Measurements from ENCODE around the gene ZNF837. TPM values are rescaled to one million over a fixed set of nuclear protein-coding genes. Genes with fewer than 3 reads are reported as not detected.

ZNF837 gene
- total and polyA plus RNA-seq, 2 of the 13 experiments (the other 11 are each of a cell fraction or from before 2014, with no cell fraction given) = 0.29 to 1.3 TPM

DNA sequence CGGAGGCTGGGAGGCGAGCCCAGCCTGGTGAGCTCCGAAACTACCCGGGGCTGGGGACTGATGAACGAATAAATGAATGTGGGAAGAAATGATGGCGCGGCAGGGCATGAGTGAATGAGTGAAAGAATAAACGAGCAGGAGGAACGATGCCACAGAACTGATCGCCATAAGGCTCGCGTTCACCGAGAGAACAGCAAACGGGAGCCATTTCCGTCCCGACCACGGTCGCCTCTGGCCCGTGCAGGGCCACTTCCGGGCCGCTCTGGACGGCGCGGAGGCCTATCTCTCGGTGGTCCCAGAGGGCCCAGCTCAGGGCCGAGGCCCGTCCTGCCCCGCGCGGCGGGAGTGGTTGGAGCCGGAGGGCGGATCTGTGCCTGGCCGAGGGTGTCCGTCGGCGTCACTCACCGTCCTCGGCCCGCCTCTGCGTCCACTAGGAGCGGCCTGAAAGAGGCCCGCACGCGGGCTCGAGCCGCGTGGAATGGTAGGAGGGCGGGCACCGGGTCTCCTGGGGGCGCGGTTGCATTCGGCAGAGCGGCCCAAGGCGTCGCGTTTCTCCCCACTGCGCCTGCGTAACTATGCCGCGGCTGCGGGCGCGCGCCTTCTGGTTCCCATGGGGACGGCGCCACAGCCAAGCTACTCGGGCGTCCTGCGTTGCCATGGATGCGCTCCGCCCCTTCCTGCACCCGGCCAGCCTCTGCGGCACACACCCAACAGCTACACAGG is 18.4 kb downstream of the ZNF837 start, which contains the start of gene ZNF497 (continued):
- TF ChIP-seq, protein P1, sequence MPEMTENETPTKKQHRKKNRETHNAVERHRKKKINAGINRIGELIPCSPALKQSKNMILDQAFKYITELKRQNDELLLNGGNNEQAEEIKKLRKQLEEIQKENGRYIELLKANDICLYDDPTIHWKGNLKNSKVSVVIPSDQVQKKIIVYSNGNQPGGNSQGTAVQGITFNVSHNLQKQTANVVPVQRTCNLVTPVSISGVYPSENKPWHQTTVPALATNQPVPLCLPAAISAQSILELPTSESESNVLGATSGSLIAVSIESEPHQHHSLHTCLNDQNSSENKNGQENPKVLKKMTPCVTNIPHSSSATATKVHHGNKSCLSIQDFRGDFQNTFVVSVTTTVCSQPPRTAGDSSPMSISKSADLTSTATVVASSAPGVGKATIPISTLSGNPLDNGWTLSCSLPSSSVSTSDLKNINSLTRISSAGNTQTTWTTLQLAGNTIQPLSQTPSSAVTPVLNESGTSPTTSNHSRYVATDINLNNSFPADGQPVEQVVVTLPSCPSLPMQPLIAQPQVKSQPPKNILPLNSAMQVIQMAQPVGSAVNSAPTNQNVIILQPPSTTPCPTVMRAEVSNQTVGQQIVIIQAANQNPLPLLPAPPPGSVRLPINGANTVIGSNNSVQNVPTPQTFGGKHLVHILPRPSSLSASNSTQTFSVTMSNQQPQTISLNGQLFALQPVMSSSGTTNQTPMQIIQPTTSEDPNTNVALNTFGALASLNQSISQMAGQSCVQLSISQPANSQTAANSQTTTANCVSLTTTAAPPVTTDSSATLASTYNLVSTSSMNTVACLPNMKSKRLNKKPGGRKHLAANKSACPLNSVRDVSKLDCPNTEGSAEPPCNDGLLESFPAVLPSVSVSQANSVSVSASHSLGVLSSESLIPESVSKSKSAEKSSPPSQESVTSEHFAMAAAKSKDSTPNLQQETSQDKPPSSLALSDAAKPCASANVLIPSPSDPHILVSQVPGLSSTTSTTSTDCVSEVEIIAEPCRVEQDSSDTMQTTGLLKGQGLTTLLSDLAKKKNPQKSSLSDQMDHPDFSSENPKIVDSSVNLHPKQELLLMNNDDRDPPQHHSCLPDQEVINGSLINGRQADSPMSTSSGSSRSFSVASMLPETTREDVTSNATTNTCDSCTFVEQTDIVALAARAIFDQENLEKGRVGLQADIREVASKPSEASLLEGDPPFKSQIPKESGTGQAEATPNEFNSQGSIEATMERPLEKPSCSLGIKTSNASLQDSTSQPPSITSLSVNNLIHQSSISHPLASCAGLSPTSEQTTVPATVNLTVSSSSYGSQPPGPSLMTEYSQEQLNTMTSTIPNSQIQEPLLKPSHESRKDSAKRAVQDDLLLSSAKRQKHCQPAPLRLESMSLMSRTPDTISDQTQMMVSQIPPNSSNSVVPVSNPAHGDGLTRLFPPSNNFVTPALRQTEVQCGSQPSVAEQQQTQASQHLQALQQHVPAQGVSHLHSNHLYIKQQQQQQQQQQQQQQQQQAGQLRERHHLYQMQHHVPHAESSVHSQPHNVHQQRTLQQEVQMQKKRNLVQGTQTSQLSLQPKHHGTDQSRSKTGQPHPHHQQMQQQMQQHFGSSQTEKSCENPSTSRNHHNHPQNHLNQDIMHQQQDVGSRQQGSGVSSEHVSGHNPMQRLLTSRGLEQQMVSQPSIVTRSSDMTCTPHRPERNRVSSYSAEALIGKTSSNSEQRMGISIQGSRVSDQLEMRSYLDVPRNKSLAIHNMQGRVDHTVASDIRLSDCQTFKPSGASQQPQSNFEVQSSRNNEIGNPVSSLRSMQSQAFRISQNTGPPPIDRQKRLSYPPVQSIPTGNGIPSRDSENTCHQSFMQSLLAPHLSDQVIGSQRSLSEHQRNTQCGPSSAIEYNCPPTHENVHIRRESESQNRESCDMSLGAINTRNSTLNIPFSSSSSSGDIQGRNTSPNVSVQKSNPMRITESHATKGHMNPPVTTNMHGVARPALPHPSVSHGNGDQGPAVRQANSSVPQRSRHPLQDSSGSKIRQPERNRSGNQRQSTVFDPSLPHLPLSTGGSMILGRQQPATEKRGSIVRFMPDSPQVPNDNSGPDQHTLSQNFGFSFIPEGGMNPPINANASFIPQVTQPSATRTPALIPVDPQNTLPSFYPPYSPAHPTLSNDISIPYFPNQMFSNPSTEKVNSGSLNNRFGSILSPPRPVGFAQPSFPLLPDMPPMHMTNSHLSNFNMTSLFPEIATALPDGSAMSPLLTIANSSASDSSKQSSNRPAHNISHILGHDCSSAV (CRISPR knock-in tag; IDR thresholded peaks at IDR 0.05; ENCODE audit: borderline replicate concordance) = no peak
- TF ChIP-seq, protein P2, sequence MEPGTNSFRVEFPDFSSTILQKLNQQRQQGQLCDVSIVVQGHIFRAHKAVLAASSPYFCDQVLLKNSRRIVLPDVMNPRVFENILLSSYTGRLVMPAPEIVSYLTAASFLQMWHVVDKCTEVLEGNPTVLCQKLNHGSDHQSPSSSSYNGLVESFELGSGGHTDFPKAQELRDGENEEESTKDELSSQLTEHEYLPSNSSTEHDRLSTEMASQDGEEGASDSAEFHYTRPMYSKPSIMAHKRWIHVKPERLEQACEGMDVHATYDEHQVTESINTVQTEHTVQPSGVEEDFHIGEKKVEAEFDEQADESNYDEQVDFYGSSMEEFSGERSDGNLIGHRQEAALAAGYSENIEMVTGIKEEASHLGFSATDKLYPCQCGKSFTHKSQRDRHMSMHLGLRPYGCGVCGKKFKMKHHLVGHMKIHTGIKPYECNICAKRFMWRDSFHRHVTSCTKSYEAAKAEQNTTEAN (CRISPR knock-in tag; conservative IDR thresholded peaks at IDR 0.05) = peak; percentile 87
- TF ChIP-seq RFX1 (IDR thresholded peaks at IDR 0.05) = peak; percentile 100
- TF ChIP-seq, protein P3, sequence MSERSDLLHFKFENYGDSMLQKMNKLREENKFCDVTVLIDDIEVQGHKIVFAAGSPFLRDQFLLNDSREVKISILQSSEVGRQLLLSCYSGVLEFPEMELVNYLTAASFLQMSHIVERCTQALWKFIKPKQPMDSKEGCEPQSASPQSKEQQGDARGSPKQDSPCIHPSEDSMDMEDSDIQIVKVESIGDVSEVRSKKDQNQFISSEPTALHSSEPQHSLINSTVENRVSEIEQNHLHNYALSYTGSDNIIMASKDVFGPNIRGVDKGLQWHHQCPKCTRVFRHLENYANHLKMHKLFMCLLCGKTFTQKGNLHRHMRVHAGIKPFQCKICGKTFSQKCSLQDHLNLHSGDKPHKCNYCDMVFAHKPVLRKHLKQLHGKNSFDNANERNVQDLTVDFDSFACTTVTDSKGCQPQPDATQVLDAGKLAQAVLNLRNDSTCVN (CRISPR knock-in tag; IDR thresholded peaks at IDR 0.05; ENCODE audit: borderline replicate concordance) = no peak
- peak; percentile 24; the same call in 1 of the 2 replicates for TF ChIP-seq ZNF331 (CRISPR knock-in tag; IDR thresholded peaks at IDR 0.05)
- TF ChIP-seq ZNF816 (CRISPR knock-in tag; IDR thresholded peaks at IDR 0.05; ENCODE audit: borderline replicate concordance) = peak; percentile 86; the same call in 1 of the 2 replicates
- TF ChIP-seq ZNF883 (CRISPR knock-in tag; IDR thresholded peaks at IDR 0.05; ENCODE audit: not compliant biosample characterization) = no peak
- TF ChIP-seq TP53 (CRISPR knock-in tag; conservative IDR thresholded peaks at IDR 0.05) = peak; percentile 77; the same call in 1 of the 2 replicates
- 0 out of 2 replicates have a peak, but pooled peaks have one; percentile 9 for TF ChIP-seq SIX4 (CRISPR knock-in tag; IDR thresholded peaks at IDR 0.05)
- TF ChIP-seq PTBP1 (IDR thresholded peaks at IDR 0.05; ENCODE audit: low read depth, low read length, poor library complexity, severe bottlenecking) = no peak
- TF ChIP-seq, protein P4, sequence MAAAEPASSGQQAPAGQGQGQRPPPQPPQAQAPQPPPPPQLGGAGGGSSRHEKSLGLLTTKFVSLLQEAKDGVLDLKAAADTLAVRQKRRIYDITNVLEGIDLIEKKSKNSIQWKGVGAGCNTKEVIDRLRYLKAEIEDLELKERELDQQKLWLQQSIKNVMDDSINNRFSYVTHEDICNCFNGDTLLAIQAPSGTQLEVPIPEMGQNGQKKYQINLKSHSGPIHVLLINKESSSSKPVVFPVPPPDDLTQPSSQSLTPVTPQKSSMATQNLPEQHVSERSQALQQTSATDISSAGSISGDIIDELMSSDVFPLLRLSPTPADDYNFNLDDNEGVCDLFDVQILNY (CRISPR knock-in tag; conservative IDR thresholded peaks at IDR 0.05) = 0 out of 2 replicates have a peak, but pooled peaks have one; percentile 32
- TF ChIP-seq RBM39 (IDR thresholded peaks at IDR 0.05; ENCODE audit: low read depth, low read length, poor library complexity, severe bottlenecking) = peak; percentile 85
- no peak for TF ChIP-seq MZF1 (CRISPR knock-in tag; IDR thresholded peaks at IDR 0.05; ENCODE audit: borderline replicate concordance)
- TF ChIP-seq ZNF703 (CRISPR knock-in tag; IDR thresholded peaks at IDR 0.05; ENCODE audit: borderline replicate concordance) = no peak
- no peak for TF ChIP-seq SMARCE1 (IDR thresholded peaks at IDR 0.05; ENCODE audit: borderline replicate concordance)
- TF ChIP-seq ZNF607 (CRISPR knock-in tag; IDR thresholded peaks at IDR 0.05; ENCODE audit: borderline replicate concordance) = peak; percentile 91
- TF ChIP-seq GATA4 (IDR thresholded peaks at IDR 0.05; ENCODE audit: borderline replicate concordance, low read depth) = no peak; the same call in 1 of the 2 replicates
